ENCODE measurements around the gene GARNL3.

DNA sequence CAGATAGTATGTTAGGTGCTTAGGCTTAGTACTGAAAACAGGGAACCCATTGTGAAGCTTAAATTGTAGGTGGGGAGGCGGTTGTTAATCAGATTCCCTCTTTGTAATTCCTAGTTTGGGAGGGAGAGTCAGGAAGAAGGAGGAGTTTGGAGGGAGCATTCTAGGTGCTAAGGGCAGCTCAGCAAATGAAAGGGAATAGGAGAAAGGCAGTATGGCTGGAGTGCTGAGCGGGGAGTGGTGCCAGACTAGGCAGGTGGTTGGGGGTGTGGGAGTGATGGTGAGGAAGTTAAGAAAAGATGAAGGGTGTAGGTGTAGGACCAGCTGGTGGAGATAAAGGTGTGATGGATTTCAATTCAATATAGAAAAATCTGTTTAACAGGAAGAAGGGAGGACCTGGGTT is 11.1 kb upstream of the GARNL3 start:
- TF ChIP-seq, protein P1, sequence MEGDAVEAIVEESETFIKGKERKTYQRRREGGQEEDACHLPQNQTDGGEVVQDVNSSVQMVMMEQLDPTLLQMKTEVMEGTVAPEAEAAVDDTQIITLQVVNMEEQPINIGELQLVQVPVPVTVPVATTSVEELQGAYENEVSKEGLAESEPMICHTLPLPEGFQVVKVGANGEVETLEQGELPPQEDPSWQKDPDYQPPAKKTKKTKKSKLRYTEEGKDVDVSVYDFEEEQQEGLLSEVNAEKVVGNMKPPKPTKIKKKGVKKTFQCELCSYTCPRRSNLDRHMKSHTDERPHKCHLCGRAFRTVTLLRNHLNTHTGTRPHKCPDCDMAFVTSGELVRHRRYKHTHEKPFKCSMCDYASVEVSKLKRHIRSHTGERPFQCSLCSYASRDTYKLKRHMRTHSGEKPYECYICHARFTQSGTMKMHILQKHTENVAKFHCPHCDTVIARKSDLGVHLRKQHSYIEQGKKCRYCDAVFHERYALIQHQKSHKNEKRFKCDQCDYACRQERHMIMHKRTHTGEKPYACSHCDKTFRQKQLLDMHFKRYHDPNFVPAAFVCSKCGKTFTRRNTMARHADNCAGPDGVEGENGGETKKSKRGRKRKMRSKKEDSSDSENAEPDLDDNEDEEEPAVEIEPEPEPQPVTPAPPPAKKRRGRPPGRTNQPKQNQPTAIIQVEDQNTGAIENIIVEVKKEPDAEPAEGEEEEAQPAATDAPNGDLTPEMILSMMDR (IDR thresholded peaks at IDR 0.05), result no peak
- TF ChIP-seq POLR2A (IDR thresholded peaks at IDR 0.05), result no peak

Measured in right lobe of liver (tissue), 4 donors.